Karpas-422 (cell line): ENCODE measurements around the gene SLFNL1. TPM values are rescaled to one million over a fixed set of nuclear protein-coding genes. Genes with fewer than 3 reads are reported as not detected.

Experiments
- DNase-seq: peaks from one replicate; pipeline ENCODE4 v3.0.0-alpha.2; 2015
- H2AFZ ChIP-seq: fragments of 200-600 bp; sonication (generic); 2 replicates; pipeline ENCODE4 v1.6.1; 2014; ENCODE audit warnings: antibody characterized with exemption, low read length, mixed read lengths
- H3K27ac ChIP-seq: fragments of 200-600 bp; sonication (generic); 2 replicates; pipeline ENCODE4 v1.5.1; 2014; ENCODE audit warnings: mild to moderate bottlenecking, low read length, moderate library complexity
- H3K27me3 ChIP-seq: fragments of 200-600 bp; sonication (generic); 2 replicates; pipeline ENCODE4 v1.6.1; 2014; ENCODE audit warnings: low read length, mixed read lengths
- H3K36me3 ChIP-seq: fragments of 200-600 bp; sonication (generic); 2 replicates; pipeline ENCODE4 v1.6.1; 2014; ENCODE audit warnings: low read length, mixed read lengths; ENCODE audit not compliant: insufficient read depth
- H3K4me1 ChIP-seq: fragments of 200-600 bp; sonication (generic); 2 replicates; pipeline ENCODE4 v1.6.1; 2014; ENCODE audit warnings: mild to moderate bottlenecking, low read length, mixed read lengths
- H3K4me2 ChIP-seq: fragments of 200-600 bp; sonication (generic); 2 replicates; pipeline ENCODE4 v1.6.1; 2014; ENCODE audit warnings: low read length, low read depth, mild to moderate bottlenecking; ENCODE audit not compliant: poor library complexity, severe bottlenecking
- H3K4me3 ChIP-seq: fragments of 200-600 bp; sonication (generic); 2 replicates; pipeline ENCODE4 v1.5.1; 2014; ENCODE audit warnings: mild to moderate bottlenecking, antibody characterized with exemption, low read length, mixed read lengths
- H3K79me2 ChIP-seq: fragments of 200-600 bp; sonication (generic); 2 replicates; pipeline ENCODE4 v1.6.1; 2014; ENCODE audit warnings: mild to moderate bottlenecking, low read length, mixed read lengths
- H3K9ac ChIP-seq: fragments of 200-600 bp; sonication (generic); 2 replicates; pipeline ENCODE4 v1.6.0; 2014; ENCODE audit warnings: low read length
- H3K9me2 ChIP-seq: fragments of 200-600 bp; sonication (generic), shearing (Covaris generic); replicated peaks from 2 replicates; pipeline ENCODE4 v1.6.0; 2014; ENCODE audit warnings: mild to moderate bottlenecking, low read length, moderate library complexity; ENCODE audit not compliant: insufficient read depth
- H3K9me3 ChIP-seq: fragments of 300-700, 200-600 bp; sonication (generic); 2 replicates; pipeline ENCODE4 v1.6.1; 2014; ENCODE audit warnings: low read length, mixed read lengths
- H4K20me1 ChIP-seq: fragments of 200-600 bp; sonication (generic); 2 replicates; pipeline ENCODE4 v1.6.1; 2014; ENCODE audit warnings: mild to moderate bottlenecking, antibody characterized with exemption, low read length, low read depth; ENCODE audit not compliant: insufficient read depth
- total RNA-seq: library from RNA; depleted of rRNA; stranded (reverse); fragments of >200 nt; shearing (Covaris generic); gene quantifications from 2 replicates; pipeline ENCODE4 v1.2.3, GENCODE V29; 2014; ENCODE audit warnings: low replicate concordance

SLFNL1 gene
- total RNA-seq, 1 experiment from 2014 or later, result 0.89 TPM

GRCh38 chr1:40982721-40983120 is 38.8 kb downstream of the SLFNL1 start:
- Histone ChIP-seq H3K36me3 (peaks cover 61% of the 10 kb centered on the region), H3K4me3 (no peak overlapping the region), H3K9me3 (no peaks in the 10 kb centered on the region), H3K4me2 (no peak overlapping the region), H4K20me1 (peaks cover 19% of the 10 kb centered on the region), H3K27me3 (no peaks in the 10 kb centered on the region), H3K27ac (no peak overlapping the region), H3K9me2 (no peaks in the 10 kb centered on the region), H3K79me2 (peaks cover 76% of the 10 kb centered on the region), H2AFZ (no peak overlapping the region), H3K4me1 (peaks cover 28% of the 10 kb centered on the region), H3K9ac (no peak overlapping the region)
- peak; percentile 34 for DNase-seq

GRCh38 chr1:40981691-40982448 is 39.7 kb downstream of the SLFNL1 start:
- Histone ChIP-seq H3K4me3 (peak overlapping the region; percentile 89), H3K9me3 (no peaks in the 10 kb centered on the region), H3K9ac (peak overlapping the region; percentile 98; the same call in 1 of the 2 replicates), H3K79me2 (peaks cover 70% of the 10 kb centered on the region), H3K9me2 (no peaks in the 10 kb centered on the region), H3K27me3 (no peaks in the 10 kb centered on the region), H3K4me2 (peak overlapping the region; percentile 87), H4K20me1 (peaks cover 19% of the 10 kb centered on the region), H2AFZ (no peak overlapping the region), H3K36me3 (peaks cover 53% of the 10 kb centered on the region), H3K4me1 (peaks cover 28% of the 10 kb centered on the region), H3K27ac (no peak overlapping the region)
- DNase-seq, result peak; percentile 30

- peaks cover 12% of the 10 kb centered on the region for H4K20me1 ChIP-seq
- peaks cover 28% of the 10 kb centered on the region for H3K4me1 ChIP-seq
- H2AFZ ChIP-seq, result no peak overlapping the region
- peak overlapping the region; percentile 82 for H3K27ac ChIP-seq
- no peaks in the 10 kb centered on the region for H3K27me3 ChIP-seq
- peaks cover 42% of the 10 kb centered on the region for H3K36me3 ChIP-seq
- H3K9ac ChIP-seq, result peak overlapping the region; percentile 98
- H3K4me2 ChIP-seq, result peak overlapping the region; percentile 87
- H3K79me2 ChIP-seq, result peaks cover 57% of the 10 kb centered on the region
- peak; percentile 76 for DNase-seq
- H3K4me3 ChIP-seq, result peak overlapping the region; percentile 89
- H3K9me2 ChIP-seq, result no peaks in the 10 kb centered on the region
- no peaks in the 10 kb centered on the region for H3K9me3 ChIP-seq
Measured at GRCh38 chr1:40980453-40981121, 40.9 kb downstream of the SLFNL1 start.

DNA sequence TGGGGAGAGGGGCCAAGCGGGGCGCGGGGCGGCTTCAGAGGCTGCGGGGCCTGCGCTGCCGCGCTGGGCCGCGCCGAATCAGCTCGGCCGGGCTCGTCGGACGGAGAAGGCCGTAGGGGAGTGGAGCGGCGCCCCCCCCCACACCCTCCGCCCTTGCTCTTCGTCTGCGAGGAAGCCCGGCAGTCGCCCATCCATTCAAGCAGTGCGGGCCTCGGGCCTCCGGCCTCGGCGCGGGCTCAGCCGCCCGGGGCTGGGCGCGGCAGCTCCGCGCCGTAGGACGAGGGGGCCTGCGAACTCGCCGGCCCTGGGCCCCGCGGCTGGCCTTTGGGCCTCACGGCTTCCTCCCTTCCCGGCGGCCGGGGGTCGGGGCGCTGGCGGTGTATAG is 41.5 kb downstream of the SLFNL1 start:
- Histone ChIP-seq H3K9me2 (no peaks in the 10 kb centered on the region), H2AFZ (no peak overlapping the region), H4K20me1 (peaks cover 11% of the 10 kb centered on the region), H3K4me2 (peak overlapping the region; percentile 87), H3K27me3 (no peaks in the 10 kb centered on the region), H3K4me1 (peaks cover 28% of the 10 kb centered on the region), H3K27ac (peak overlapping the region; percentile 82), H3K9ac (peak overlapping the region; percentile 98), H3K79me2 (peaks cover 51% of the 10 kb centered on the region), H3K4me3 (peak overlapping the region; percentile 89), H3K36me3 (peaks cover 37% of the 10 kb centered on the region), H3K9me3 (no peaks in the 10 kb centered on the region)
- DNase-seq, result no peak

- DNase-seq, result peak; percentile 98
- Histone ChIP-seq H3K27me3 (no peaks in the 10 kb centered on the region), H2AFZ (peak within 1 kb of the TSS; percentile 93), H3K4me2 (peak within 1 kb of the TSS; percentile 87), H3K36me3 (peaks cover 31% of the 10 kb centered on the region), H3K4me3 (peak within 1 kb of the TSS; percentile 89), H4K20me1 (peaks cover 11% of the 10 kb centered on the region), H3K9me3 (no peaks in the 10 kb centered on the region), H3K27ac (peak within 1 kb of the TSS; percentile 82), H3K79me2 (peaks cover 45% of the 10 kb centered on the region), H3K9me2 (no peaks in the 10 kb centered on the region), H3K9ac (peak within 1 kb of the TSS; percentile 98), H3K4me1 (peaks cover 28% of the 10 kb centered on the region)
Measured at GRCh38 chr1:40979241-40980067, 42.1 kb downstream of the SLFNL1 start, which contains the start of gene CTPS1. CTPS1 (plus strand) TSS chr1:40979696; CDS start chr1:40983291, 3,595 bp downstream.

DNA sequence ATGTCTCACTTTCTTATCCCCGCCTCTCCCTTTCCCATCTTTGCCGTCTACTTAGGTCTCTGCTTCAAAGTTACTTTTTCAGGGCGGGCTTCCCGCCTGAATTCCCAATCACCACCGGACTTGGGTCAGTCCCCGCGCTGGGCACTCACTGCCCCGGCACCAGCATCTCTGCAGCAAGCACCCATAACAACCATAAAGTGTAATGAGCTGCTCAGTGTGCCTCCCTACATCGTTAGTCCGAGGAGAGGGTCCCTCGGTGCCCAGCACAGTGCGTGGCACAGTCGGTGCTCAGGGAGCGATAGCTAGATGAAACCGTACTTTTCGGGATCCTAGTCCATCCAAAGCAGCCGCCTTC is 42.7 kb downstream of the SLFNL1 start:
- Histone ChIP-seq H3K36me3 (peaks cover 25% of the 10 kb centered on the region; the same call in 1 of the 2 replicates), H3K79me2 (peaks cover 39% of the 10 kb centered on the region), H3K27ac (peak overlapping the region; percentile 82; the same call in 1 of the 2 replicates), H3K9ac (peak overlapping the region; percentile 98), H2AFZ (peak overlapping the region; percentile 93), H3K4me1 (peaks cover 28% of the 10 kb centered on the region), H3K4me3 (peak overlapping the region; percentile 89), H3K9me3 (no peaks in the 10 kb centered on the region), H3K27me3 (no peaks in the 10 kb centered on the region), H3K4me2 (peak overlapping the region; percentile 87), H3K9me2 (no peaks in the 10 kb centered on the region), H4K20me1 (peaks cover 11% of the 10 kb centered on the region)
- DNase-seq, result no peak

DNA sequence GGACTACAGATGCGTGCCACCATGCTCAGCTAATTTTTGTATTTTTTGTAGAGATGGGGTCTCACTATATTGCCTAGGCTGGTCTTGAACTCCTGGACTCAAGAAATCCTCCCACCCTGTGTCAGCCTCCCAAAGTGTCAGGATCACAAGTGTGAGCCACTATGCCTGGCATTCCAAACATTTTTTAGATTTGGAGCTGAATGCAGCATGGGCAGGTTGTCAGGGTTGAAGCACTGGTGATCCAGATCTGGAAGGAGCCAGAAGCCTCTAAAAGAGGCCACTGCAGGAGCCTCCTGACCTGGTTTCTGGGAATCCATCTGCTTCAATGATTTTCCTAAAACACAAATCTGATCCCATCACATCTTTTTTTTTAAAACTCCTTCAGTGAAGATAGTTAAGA is 43.8 kb downstream of the SLFNL1 start:
- H4K20me1 ChIP-seq, result peaks cover 7% of the 10 kb centered on the region
- peak; percentile 25 for DNase-seq
- peaks cover 15% of the 10 kb centered on the region; the same call in 1 of the 2 replicates for H3K36me3 ChIP-seq
- no peak overlapping the region for H3K27ac ChIP-seq
- no peak overlapping the region for H2AFZ ChIP-seq
- H3K9ac ChIP-seq, result no peak overlapping the region
- no peak overlapping the region for H3K4me3 ChIP-seq
- H3K27me3 ChIP-seq, result no peaks in the 10 kb centered on the region
- H3K4me1 ChIP-seq, result peaks cover 24% of the 10 kb centered on the region
- H3K9me2 ChIP-seq, result no peaks in the 10 kb centered on the region
- H3K4me2 ChIP-seq, result no peak overlapping the region
- peaks cover 28% of the 10 kb centered on the region for H3K79me2 ChIP-seq
- no peaks in the 10 kb centered on the region for H3K9me3 ChIP-seq
